BE2C (cell line): ENCODE results near the gene DISC1.
A peak's percentile ranks its signal among the peaks of the same experiment; 100 is the strongest.

Experiments
- DNase-seq: peaks from one replicate; pipeline ENCODE4 v3.0.0-alpha.2; 2020
- H3K27me3 ChIP-seq: fragments of 250-450 bp; sonication (Bioruptor Pico); 2 replicates; pipeline ENCODE4 v1.5.1; 2020; ENCODE audit warnings: mild to moderate bottlenecking
- H3K36me3 ChIP-seq: fragments of 250-450 bp; sonication (Bioruptor Pico); 2 replicates; pipeline ENCODE4 v1.5.1; 2020; ENCODE audit warnings: mild to moderate bottlenecking
- H3K4me1 ChIP-seq: fragments of 250-450 bp; sonication (Bioruptor Pico); 2 replicates; pipeline ENCODE4 v1.5.1; 2020
- H3K4me3 ChIP-seq: 2 replicates; pipeline ENCODE4 v1.5.1; 2011; ENCODE audit warnings: low read depth, low read length
- H3K9me3 ChIP-seq: fragments of 250-450 bp; sonication (Bioruptor Pico); 2 replicates; pipeline ENCODE4 v1.5.1; 2020
- TF ChIP-seq, protein P1 (sequence below): IDR thresholded peaks from 2 replicates; pipeline ENCODE4 v1.5.1; 2012; ENCODE audit warnings: mild to moderate bottlenecking, low read depth, low read length

The DISC1 gene

GRCh38 chr1:231862611-231863010 lies 236.0 kb downstream of the DISC1 start:
- H3K4me1 ChIP-seq: peaks cover 8% of the 10 kb centered on the region
- TF ChIP-seq, protein P1, sequence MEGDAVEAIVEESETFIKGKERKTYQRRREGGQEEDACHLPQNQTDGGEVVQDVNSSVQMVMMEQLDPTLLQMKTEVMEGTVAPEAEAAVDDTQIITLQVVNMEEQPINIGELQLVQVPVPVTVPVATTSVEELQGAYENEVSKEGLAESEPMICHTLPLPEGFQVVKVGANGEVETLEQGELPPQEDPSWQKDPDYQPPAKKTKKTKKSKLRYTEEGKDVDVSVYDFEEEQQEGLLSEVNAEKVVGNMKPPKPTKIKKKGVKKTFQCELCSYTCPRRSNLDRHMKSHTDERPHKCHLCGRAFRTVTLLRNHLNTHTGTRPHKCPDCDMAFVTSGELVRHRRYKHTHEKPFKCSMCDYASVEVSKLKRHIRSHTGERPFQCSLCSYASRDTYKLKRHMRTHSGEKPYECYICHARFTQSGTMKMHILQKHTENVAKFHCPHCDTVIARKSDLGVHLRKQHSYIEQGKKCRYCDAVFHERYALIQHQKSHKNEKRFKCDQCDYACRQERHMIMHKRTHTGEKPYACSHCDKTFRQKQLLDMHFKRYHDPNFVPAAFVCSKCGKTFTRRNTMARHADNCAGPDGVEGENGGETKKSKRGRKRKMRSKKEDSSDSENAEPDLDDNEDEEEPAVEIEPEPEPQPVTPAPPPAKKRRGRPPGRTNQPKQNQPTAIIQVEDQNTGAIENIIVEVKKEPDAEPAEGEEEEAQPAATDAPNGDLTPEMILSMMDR: no peak
- H3K27me3 ChIP-seq: no peaks in the 10 kb centered on the region
- no peaks in the 10 kb centered on the region for H3K36me3 ChIP-seq
- no peak overlapping the region for H3K4me3 ChIP-seq
- no peak for DNase-seq
- H3K9me3 ChIP-seq: no peaks in the 10 kb centered on the region

GRCh38 chr1:231865331-231865730 lies 238.7 kb downstream of the DISC1 start:
- Histone ChIP-seq H3K27me3 (no peaks in the 10 kb centered on the region), H3K4me3 (no peak overlapping the region), H3K36me3 (no peaks in the 10 kb centered on the region), H3K9me3 (no peaks in the 10 kb centered on the region), H3K4me1 (peaks cover 8% of the 10 kb centered on the region)
- TF ChIP-seq, protein P1: no peak
- DNase-seq: no peak

DNA sequence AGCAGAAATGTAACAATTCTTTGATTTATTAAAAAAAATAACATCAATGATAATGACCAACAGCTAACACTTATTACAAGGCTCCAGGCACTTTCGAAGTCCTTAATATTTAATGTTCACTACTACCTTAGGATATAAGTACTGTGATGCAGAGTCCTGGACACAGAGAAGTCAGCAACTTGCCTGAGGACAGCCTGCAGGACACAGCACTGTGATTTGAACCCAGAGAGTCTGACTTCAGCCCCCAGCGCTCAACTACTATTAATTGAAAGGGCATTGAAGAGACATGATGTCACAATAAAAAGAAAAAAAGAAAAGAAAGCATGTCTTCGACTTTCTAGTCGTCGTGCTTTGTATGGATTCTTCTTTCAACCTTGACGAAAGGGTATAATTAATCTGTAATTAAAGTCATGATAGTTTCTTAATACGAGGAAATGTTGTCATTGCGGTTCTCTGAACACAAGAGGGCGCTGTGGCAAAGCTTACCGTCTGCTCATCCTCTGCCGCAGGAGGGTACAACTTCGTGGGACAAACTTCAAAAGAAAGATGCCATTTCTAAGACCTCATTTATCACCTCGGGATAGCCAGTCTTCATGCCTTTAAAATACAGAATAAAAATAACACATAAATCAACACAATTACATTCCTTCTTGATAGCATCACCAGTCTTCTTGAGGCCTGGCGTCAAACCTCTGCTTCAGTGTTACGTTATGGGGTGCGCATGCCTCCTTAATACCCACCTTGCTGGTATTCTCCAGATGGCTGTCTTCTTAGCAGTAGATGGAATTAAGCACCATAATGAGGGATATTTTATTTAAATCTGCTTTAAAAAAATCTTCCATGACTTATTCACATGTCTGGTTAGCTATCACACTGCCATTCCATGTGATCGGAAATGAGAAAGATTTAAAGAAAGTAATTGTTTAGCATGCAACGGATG lies 240.1 kb downstream of the DISC1 start:
- H3K36me3 ChIP-seq: no peaks in the 10 kb centered on the region
- no peak overlapping the region for H3K4me3 ChIP-seq
- H3K9me3 ChIP-seq: no peaks in the 10 kb centered on the region
- TF ChIP-seq, protein P1: peak; percentile 87
- peaks cover 8% of the 10 kb centered on the region for H3K4me1 ChIP-seq
- peak; percentile 62 for DNase-seq
- H3K27me3 ChIP-seq: no peaks in the 10 kb centered on the region

DNA sequence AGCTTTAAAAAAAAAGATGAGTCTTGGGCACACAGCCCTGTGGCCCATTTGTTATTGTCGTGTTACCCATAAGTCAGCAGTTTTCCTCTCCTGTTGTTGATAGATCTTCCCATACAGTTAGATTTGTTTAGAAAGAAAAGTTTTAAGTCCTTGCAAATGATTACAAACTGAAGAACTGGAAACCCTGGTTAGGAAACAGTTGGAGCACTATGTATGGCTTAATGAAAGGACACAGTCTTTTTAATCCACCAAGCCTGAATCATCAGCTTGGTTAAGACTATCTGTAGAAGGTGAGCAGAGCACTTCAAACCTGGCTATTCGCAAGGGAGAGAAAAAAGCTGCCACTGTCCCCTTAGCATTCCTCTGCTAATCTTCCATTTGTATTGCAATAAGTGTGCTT lies 241.0 kb downstream of the DISC1 start:
- H3K36me3 ChIP-seq: no peaks in the 10 kb centered on the region
- peaks cover 8% of the 10 kb centered on the region for H3K4me1 ChIP-seq
- H3K27me3 ChIP-seq: no peaks in the 10 kb centered on the region
- no peaks in the 10 kb centered on the region for H3K9me3 ChIP-seq
- no peak for DNase-seq
- TF ChIP-seq, protein P1: no peak
- no peak overlapping the region for H3K4me3 ChIP-seq

GRCh38 chr1:231869364-231869763 lies 242.8 kb downstream of the DISC1 start:
- Histone ChIP-seq H3K36me3 (no peaks in the 10 kb centered on the region), H3K4me3 (no peak overlapping the region), H3K9me3 (no peaks in the 10 kb centered on the region), H3K4me1 (peaks cover 8% of the 10 kb centered on the region), H3K27me3 (no peaks in the 10 kb centered on the region)
- no peak for DNase-seq
- TF ChIP-seq, protein P1: no peak

- H3K4me1 ChIP-seq: peaks cover 6% of the 10 kb centered on the region
- H3K9me3 ChIP-seq: no peaks in the 10 kb centered on the region; the same call in 1 of the 2 replicates
- H3K4me3 ChIP-seq: no peak overlapping the region
- no peaks in the 10 kb centered on the region for H3K27me3 ChIP-seq
- DNase-seq: no peak
- H3K36me3 ChIP-seq: no peaks in the 10 kb centered on the region
- TF ChIP-seq, protein P1: no peak
Measured at GRCh38 chr1:231871471-231871870, 244.9 kb downstream of the DISC1 start.
